Activated gamma-delta T cell (primary cell): ENCODE measurements around the gene PHF20.
A peak's percentile ranks its signal among the peaks of the same experiment; 100 is the strongest.
"Not testable (repeated sequence)": the region's sequence is repeated elsewhere in the genome, so short reads cannot be mapped to it uniquely, and the experiment has no call there.

Experiments used
- DNase-seq: peaks from one replicate; lab custom pipeline; 2025; lab: John Stamatoyannopoulos, UW
- total RNA-seq, 2 donors: gene quantifications; one replicate each; lab custom pipeline; 2026; lab: John Stamatoyannopoulos, UW

PHF20 gene
- total RNA-seq = 99.3 to 101 reads per million in 2 donors

GRCh38 chr20:35771689-35772562 lies at the start of gene PHF20:
PHF20 (plus strand) TSS chr20:35772015; CDS start chr20:35801523, 29,508 bp downstream.
- peak; percentile 99 for DNase-seq

GRCh38 chr20:35723275-35723639 lies 48.6 kb upstream of the PHF20 start:
- not testable (repeated sequence) for DNase-seq

GRCh38 chr20:35723652-35724320 lies 48.0 kb upstream of the PHF20 start:
- DNase-seq = not testable (repeated sequence)

GRCh38 chr20:35724321-35725230 lies 47.2 kb upstream of the PHF20 start:
- DNase-seq = no peak

GRCh38 chr20:35726842-35727711 lies 44.7 kb upstream of the PHF20 start:
- DNase-seq = no peak

- DNase-seq = no peak
These were observed 42.5 kb upstream of the PHF20 start for GRCh38 chr20:35729283-35729807.

GRCh38 chr20:35729836-35730582 lies 41.8 kb upstream of the PHF20 start:
- no peak for DNase-seq

- DNase-seq = no peak
These were observed 41.0 kb upstream of the PHF20 start for GRCh38 chr20:35730583-35731468.

- DNase-seq = no peak
These were observed 40.4 kb upstream of the PHF20 start for GRCh38 chr20:35731469-35731788.

GRCh38 chr20:35731862-35732643 lies 39.8 kb upstream of the PHF20 start:
- DNase-seq = no peak

GRCh38 chr20:35732644-35732982 lies 39.2 kb upstream of the PHF20 start:
- no peak for DNase-seq

GRCh38 chr20:35734374-35734773 lies 37.4 kb upstream of the PHF20 start:
- DNase-seq = no peak

- DNase-seq = no peak
These were observed 36.8 kb upstream of the PHF20 start for GRCh38 chr20:35734777-35735649.

- DNase-seq = no peak
These were observed 35.9 kb upstream of the PHF20 start for GRCh38 chr20:35735826-35736470.

- no peak for DNase-seq
These were observed 33.9 kb upstream of the PHF20 start for GRCh38 chr20:35737865-35738333.

GRCh38 chr20:35738410-35739179 lies 33.2 kb upstream of the PHF20 start:
- no peak for DNase-seq
